SK-N-SH (cell line): ENCODE data around the gene CDC42BPG. TPM values are rescaled to one million over a fixed set of nuclear protein-coding genes. Genes with fewer than 3 reads are reported as not detected.

Experiments
- CTCF ChIA-PET: fragments of 300-600, 350-600 bp; formaldehyde crosslinking; extraction: SDS; loops from one replicate; lab custom pipeline; 2021; lab: Yijun Ruan, JAX
- POLR2A ChIA-PET: fragments of 350-600 bp; sonication (Branson Sonifier 250); formaldehyde crosslinking; extraction: SDS; loops from one replicate; lab custom pipeline; 2020; ENCODE audit warnings: antibody characterized with exemption, inconsistent platforms; lab: Yijun Ruan, JAX
- DNase-seq: peaks from one replicate; pipeline ENCODE4 v3.0.0; 2012
- H2AFZ ChIP-seq: fragments of 200-600 bp; sonication (generic); 2 replicates; pipeline ENCODE4 v1.8.1; 2016; ENCODE audit warnings: antibody characterized with exemption, mild to moderate bottlenecking, low read depth
- H3F3A ChIP-seq: fragments of 200-600 bp; sonication (generic); replicated peaks from 2 replicates; pipeline ENCODE3; 2016; ENCODE audit warnings: antibody characterized with exemption, mild to moderate bottlenecking; ENCODE audit not compliant: insufficient read depth
- H3K27ac ChIP-seq, 2 experiments: fragments of 200-500 bp in 1 of 2; fragments of 200-600 bp in 1 of 2; sonication (Bioruptor generic) in 1 of 2; sonication (generic), shearing (Covaris generic) in 1 of 2; 2 replicates each; pipeline versions ENCODE4 v1.5.1 to v1.6.1; 2014 to 2016; ENCODE audit warnings: low read depth in 2 of 2, inconsistent platforms in 1 of 2, low read length in 1 of 2, mild to moderate bottlenecking in 1 of 2, mixed read lengths in 1 of 2
- H3K27me3 ChIP-seq: fragments of 200-600 bp; sonication (generic), shearing (Covaris generic); 2 replicates; pipeline ENCODE4 v1.6.1; 2016; ENCODE audit warnings: mixed run types; ENCODE audit not compliant: insufficient read depth
- H3K36me3 ChIP-seq, 2 experiments: fragments of 200-500 bp in 1 of 2; fragments of 200-600 bp in 1 of 2; sonication (Bioruptor generic) in 1 of 2; sonication (generic) in 1 of 2; replicated peaks in 1 of 2; 2 replicates each; pipeline versions ENCODE3 to v1.5.1; 2014 to 2016; ENCODE audit warnings: low read length in 1 of 2, mild to moderate bottlenecking in 1 of 2; ENCODE audit not compliant: insufficient read depth in 2 of 2, control insufficient read depth in 1 of 2
- H3K4me1 ChIP-seq, 2 experiments: fragments of 200-500 bp in 1 of 2; fragments of 200-600 bp in 1 of 2; sonication (Bioruptor generic) in 1 of 2; sonication (generic), shearing (Covaris generic) in 1 of 2; 2 replicates each; pipeline versions ENCODE4 v1.5.1 to v1.6.1; 2014 to 2016; ENCODE audit warnings: low read depth in 1 of 2, low read length in 1 of 2, mixed run types in 1 of 2; ENCODE audit not compliant: insufficient read depth in 2 of 2, control insufficient read depth in 1 of 2
- H3K4me2 ChIP-seq: fragments of 200-600 bp; sonication (generic), shearing (Covaris generic); 2 replicates; pipeline ENCODE4 v1.6.1; 2017; ENCODE audit warnings: mixed run types
- H3K4me3 ChIP-seq, 2 experiments: fragments of 200-500 bp in 1 of 2; fragments of 200-600 bp in 1 of 2; sonication (Bioruptor generic) in 1 of 2; sonication (generic), shearing (Covaris generic) in 1 of 2; 2 replicates each; pipeline versions ENCODE4 v1.5.1 to v1.8.1; 2014 to 2016; ENCODE audit warnings: low read depth in 2 of 2, inconsistent platforms in 1 of 2, low read length in 1 of 2, mild to moderate bottlenecking in 1 of 2, mixed read lengths in 1 of 2, moderate library complexity in 1 of 2
- H3K79me2 ChIP-seq: fragments of 200-600 bp; sonication (generic); 2 replicates; pipeline ENCODE4 v1.8.1; 2017; ENCODE audit warnings: mild to moderate bottlenecking; ENCODE audit not compliant: insufficient read depth
- H3K9ac ChIP-seq: fragments of 200-600 bp; sonication (generic); 2 replicates; pipeline ENCODE4 v1.6.1; 2017; ENCODE audit warnings: mixed run types
- H3K9me2 ChIP-seq: fragments of 200-600 bp; sonication (generic); 2 replicates; pipeline ENCODE4 v1.6.1; 2017; ENCODE audit warnings: mixed run types
- H3K9me3 ChIP-seq: fragments of 200-600 bp; sonication (generic); 2 replicates; pipeline ENCODE4 v1.6.1; 2017; ENCODE audit warnings: mixed run types, mild to moderate bottlenecking, moderate library complexity
- H4K20me1 ChIP-seq: fragments of 200-600 bp; sonication (generic); 2 replicates; pipeline ENCODE4 v1.6.1; 2017; ENCODE audit warnings: mild to moderate bottlenecking, mixed run types; ENCODE audit not compliant: insufficient read depth
- CTCF ChIP-seq: fragments of 200-600 bp; sonication (generic); IDR thresholded peaks from 2 replicates; pipeline ENCODE4 v1.6.1; 2017; ENCODE audit warnings: antibody characterized with exemption, mild to moderate bottlenecking, moderate library complexity
- ELF1 ChIP-seq: IDR thresholded peaks from 2 replicates; pipeline ENCODE4 v1.4.0; 2012
- EP300 ChIP-seq, 2 experiments: IDR thresholded peaks; 2 replicates each; pipeline versions ENCODE4 v1.4.0 to v1.6.1; 2012; ENCODE audit warnings: borderline replicate concordance in 1 of 2, low read depth in 1 of 2, low read length in 1 of 2
- FOXM1 ChIP-seq: IDR thresholded peaks from 2 replicates; pipeline ENCODE4 v1.4.0; 2012; ENCODE audit warnings: low read depth, mild to moderate bottlenecking
- GABPA ChIP-seq: IDR thresholded peaks from 2 replicates; pipeline ENCODE4 v1.4.0; 2012; ENCODE audit warnings: low read depth, mild to moderate bottlenecking
- GATA2 ChIP-seq: sonication (generic); formaldehyde crosslinking; IDR thresholded peaks from 2 replicates; pipeline ENCODE4 v1.5.0; 2020; ENCODE audit warnings: mild to moderate bottlenecking, missing genetic modification reagents
- IRF3 ChIP-seq: fragments of 150-350 bp; IDR thresholded peaks from 2 replicates; pipeline ENCODE4 v1.6.1; 2016; ENCODE audit warnings: mild to moderate bottlenecking, low read depth, low read length
- MXI1 ChIP-seq: IDR thresholded peaks from 2 replicates; pipeline ENCODE4 v1.6.1; 2012; ENCODE audit warnings: mild to moderate bottlenecking, low read depth, low read length, improper control_type of control experiment
- NFIC ChIP-seq: IDR thresholded peaks from 2 replicates; pipeline ENCODE4 v1.4.0; 2012; ENCODE audit warnings: borderline replicate concordance
- NRF1 ChIP-seq: IDR thresholded peaks from 2 replicates; pipeline ENCODE4 v1.6.1; 2012; ENCODE audit warnings: low read depth, mild to moderate bottlenecking, low read length
- POLR2AphosphoS5 ChIP-seq: IDR thresholded peaks from 2 replicates; pipeline ENCODE4 v1.6.1; 2012; ENCODE audit warnings: low read depth, low read length
- RCOR1 ChIP-seq: fragments of 150-350 bp; IDR thresholded peaks from 2 replicates; pipeline ENCODE4 v1.6.1; 2017; ENCODE audit warnings: antibody characterized with exemption, low read length
- RFX5 ChIP-seq: IDR thresholded peaks from 2 replicates; pipeline ENCODE4 v1.6.1; 2012; ENCODE audit warnings: mild to moderate bottlenecking, improper control_type of control experiment, low read length
- USF1 ChIP-seq: IDR thresholded peaks from 2 replicates; pipeline ENCODE4 v1.4.0; 2012; ENCODE audit warnings: low read depth, borderline replicate concordance
- USF2 ChIP-seq: fragments of 150-350 bp; IDR thresholded peaks from 2 replicates; pipeline ENCODE4 v1.6.1; 2017; ENCODE audit warnings: antibody characterized with exemption, low read length, low read depth, borderline replicate concordance
- YY1 ChIP-seq: IDR thresholded peaks from 2 replicates; pipeline ENCODE4 v1.4.0; 2012; ENCODE audit warnings: low read depth, mild to moderate bottlenecking
- ZBTB33 ChIP-seq: IDR thresholded peaks from 2 replicates; pipeline ENCODE4 v1.4.0; 2012; ENCODE audit warnings: low read depth, borderline replicate concordance
- WGBS: methylation state at CpG from one replicate; pipeline ENCODE4 v1.1.6; 2017; ENCODE audit warnings: low lambda C conversion rate; 5-methylcytosine and 5-hydroxymethylcytosine counted together
- polyA plus RNA-seq, 3 experiments: library from polyadenylated mRNA; depleted of rRNA; stranded (reverse); fragments of >200 nt; gene quantifications; 2 replicates each; pipeline ENCODE4 v1.2.3, GENCODE V29; 2012

The CDC42BPG gene
- polyA plus RNA-seq, 1 of the 3 experiments (the other 2 are of a cell fraction) = 0.33 TPM

GRCh38 chr11:64789331-64790204, 54.9 kb downstream of the CDC42BPG start:
- ChIA-PET CTCF (interaction anchor here (0.8 to 1.9 kb wide), 3 partner anchors 101 to 322 kb away, joined by 3 to 4 read pairs (median 3); partner anchors contain the start of gene TM7SF2), POLR2A (no interaction called here)
- H3K4me3 ChIP-seq = no peak overlapping the region
- H4K20me1 ChIP-seq = no peaks in the 10 kb centered on the region
- no peak overlapping the region for H3K4me2 ChIP-seq
- no peaks in the 10 kb centered on the region for H3K9me2 ChIP-seq
- H3K4me1 ChIP-seq = no peaks in the 10 kb centered on the region
- peak; percentile 12 for DNase-seq
- WGBS = 90% methylated on average over 7 of the region's 15 CpGs
- H3K79me2 ChIP-seq = no peaks in the 10 kb centered on the region
- TF ChIP-seq MXI1 = no peak
- no peak for TF ChIP-seq FOXM1
- TF ChIP-seq CTCF = no peak
- TF ChIP-seq RCOR1 = no peak
- TF ChIP-seq NRF1 = no peak
- TF ChIP-seq POLR2AphosphoS5 = no peak
- no peak for TF ChIP-seq USF2
- peaks cover 0 to 9% of the 10 kb centered on the region in 2 experiments for H3K36me3 ChIP-seq
- no peak overlapping the region for H3K27ac ChIP-seq
- H3K27me3 ChIP-seq = no peaks in the 10 kb centered on the region
- no peaks in the 10 kb centered on the region for H3K9me3 ChIP-seq
- no peak overlapping the region for H2AFZ ChIP-seq
- H3K9ac ChIP-seq = no peak overlapping the region
- peaks cover 19% of the 10 kb centered on the region for H3F3A ChIP-seq

GRCh38 chr11:64788321-64789215, 55.9 kb downstream of the CDC42BPG start:
- peaks cover 19% of the 10 kb centered on the region for H3F3A ChIP-seq
- H3K4me3 ChIP-seq = no peak overlapping the region
- H3K4me1 ChIP-seq = no peaks in the 10 kb centered on the region
- H3K9me3 ChIP-seq = no peaks in the 10 kb centered on the region
- ChIA-PET POLR2A (interaction anchor here (0.6 kb wide), 1 partner anchor 10 kb away, joined by 3 read pairs; the partner anchor contains the start of gene SF1), CTCF (interaction anchor here (0.5 to 3.4 kb wide), 14 partner anchors 9 to 342 kb away, joined by 3 to 20 read pairs (median 4); partner anchors contain the start of genes MAP4K2 and TM7SF2)
- WGBS = 78% methylated on average over 5 of the region's 9 CpGs
- no peak for DNase-seq
- H3K36me3 ChIP-seq = peaks cover 0 to 9% of the 10 kb centered on the region in 2 experiments
- no peak overlapping the region for H3K27ac ChIP-seq
- H3K79me2 ChIP-seq = no peaks in the 10 kb centered on the region
- no peaks in the 10 kb centered on the region for H4K20me1 ChIP-seq
- H3K4me2 ChIP-seq = no peak overlapping the region
- H3K9ac ChIP-seq = no peak overlapping the region
- no peaks in the 10 kb centered on the region for H3K27me3 ChIP-seq
- no peak overlapping the region for H2AFZ ChIP-seq
- no peaks in the 10 kb centered on the region for H3K9me2 ChIP-seq
- TF ChIP-seq GATA2 (CRISPR knock-in tag) = no peak
- no peak for TF ChIP-seq EP300 (IDR thresholded peaks at IDR 0.05; ENCODE audit: borderline replicate concordance in 1 of 2, low read depth in 1 of 2, low read length in 1 of 2)
- no peak for TF ChIP-seq ZBTB33
- TF ChIP-seq YY1 = no peak
- TF ChIP-seq POLR2AphosphoS5 = no peak
- TF ChIP-seq IRF3 = no peak
- TF ChIP-seq NRF1 = no peak
- TF ChIP-seq NFIC = no peak
- no peak for TF ChIP-seq GABPA
- TF ChIP-seq USF1 = no peak
- no peak for TF ChIP-seq RFX5
- no peak for TF ChIP-seq ELF1
- no peak for TF ChIP-seq RCOR1
